ENCODE measurements around the gene FER. TPM values are rescaled to one million over a fixed set of nuclear protein-coding genes. Genes with fewer than 3 reads are reported as not detected.

FER gene
- total and polyA plus RNA-seq, 2 experiments from 2014 or later: 25.9 to 30.7 TPM

DNA sequence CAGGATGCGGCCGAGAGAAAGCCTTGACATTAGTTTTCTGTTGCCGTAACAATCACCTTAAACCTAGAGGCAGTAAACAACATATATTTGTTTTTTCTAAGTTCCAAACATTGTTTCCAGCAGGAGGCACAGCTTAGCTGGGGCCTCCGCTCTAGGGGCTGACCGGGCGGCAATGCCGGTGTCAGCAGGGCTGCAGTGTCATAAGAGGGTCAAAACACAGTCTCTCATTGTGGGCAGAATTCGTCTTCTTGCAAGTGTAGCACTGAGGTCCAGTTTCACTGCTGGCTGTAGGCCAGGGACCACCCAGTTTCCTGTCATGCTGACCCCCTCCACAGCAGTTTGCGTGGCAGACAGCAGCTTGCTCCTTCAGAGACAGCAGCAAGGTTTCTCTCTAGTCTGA lies 475.8 kb downstream of the FER start:
- no peaks in the 10 kb centered on the region for H3K9me3 ChIP-seq (ENCODE audit: low read depth)
- TF ChIP-seq, protein P1, sequence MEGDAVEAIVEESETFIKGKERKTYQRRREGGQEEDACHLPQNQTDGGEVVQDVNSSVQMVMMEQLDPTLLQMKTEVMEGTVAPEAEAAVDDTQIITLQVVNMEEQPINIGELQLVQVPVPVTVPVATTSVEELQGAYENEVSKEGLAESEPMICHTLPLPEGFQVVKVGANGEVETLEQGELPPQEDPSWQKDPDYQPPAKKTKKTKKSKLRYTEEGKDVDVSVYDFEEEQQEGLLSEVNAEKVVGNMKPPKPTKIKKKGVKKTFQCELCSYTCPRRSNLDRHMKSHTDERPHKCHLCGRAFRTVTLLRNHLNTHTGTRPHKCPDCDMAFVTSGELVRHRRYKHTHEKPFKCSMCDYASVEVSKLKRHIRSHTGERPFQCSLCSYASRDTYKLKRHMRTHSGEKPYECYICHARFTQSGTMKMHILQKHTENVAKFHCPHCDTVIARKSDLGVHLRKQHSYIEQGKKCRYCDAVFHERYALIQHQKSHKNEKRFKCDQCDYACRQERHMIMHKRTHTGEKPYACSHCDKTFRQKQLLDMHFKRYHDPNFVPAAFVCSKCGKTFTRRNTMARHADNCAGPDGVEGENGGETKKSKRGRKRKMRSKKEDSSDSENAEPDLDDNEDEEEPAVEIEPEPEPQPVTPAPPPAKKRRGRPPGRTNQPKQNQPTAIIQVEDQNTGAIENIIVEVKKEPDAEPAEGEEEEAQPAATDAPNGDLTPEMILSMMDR (IDR thresholded peaks at IDR 0.05; ENCODE audit: low read depth, low read length): no peak
- peak in 1 of 2 donors; percentile 18 for DNase-seq (ENCODE audit: low read depth in 1 of 2, low spot score in 1 of 2)

DNA sequence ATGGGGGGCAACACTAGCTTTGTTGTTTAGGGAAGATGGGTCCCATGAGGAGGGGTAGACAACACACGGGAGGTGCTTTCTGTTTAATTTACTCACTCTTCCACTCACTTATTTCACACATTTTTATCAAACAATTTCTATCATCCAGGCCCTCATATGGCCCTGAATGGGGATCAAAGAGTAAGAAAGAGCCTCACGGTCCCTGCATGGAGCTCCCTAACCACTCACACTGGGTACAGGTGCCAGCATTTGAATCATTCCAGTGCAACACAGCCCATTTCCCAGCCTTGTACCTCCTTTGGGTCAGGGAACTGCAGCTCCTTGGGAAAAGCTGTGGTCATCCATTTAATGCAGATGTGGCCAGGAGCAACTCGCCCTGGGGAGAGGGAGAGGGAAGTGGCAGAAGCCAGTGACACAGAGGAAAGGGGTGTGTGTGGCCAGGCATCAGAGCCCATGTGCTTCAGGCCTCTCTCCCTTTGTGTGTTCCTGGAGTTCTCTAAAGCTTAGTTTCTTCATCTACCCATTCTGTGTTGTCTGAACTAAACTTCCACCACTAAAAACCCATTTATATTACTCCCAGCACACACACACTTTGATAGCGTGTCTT lies 476.7 kb downstream of the FER start:
- Histone ChIP-seq H3K9me3 (ENCODE audit: low read depth) (no peaks in the 10 kb centered on the region), H3K27ac (no peak overlapping the region), H3K36me3 (no peaks in the 10 kb centered on the region), H3K4me3 (no peak overlapping the region), H3K4me1 (ENCODE audit: low read depth) (no peaks in the 10 kb centered on the region), H3K27me3 (no peaks in the 10 kb centered on the region)
- TF ChIP-seq, protein P1 (IDR thresholded peaks at IDR 0.05; ENCODE audit: low read depth, low read length): no peak
- DNase-seq (ENCODE audit: low read depth in 1 of 2, low spot score in 1 of 2): no peak

More for the DNA sequence above, 475.8 kb downstream of the FER start:
- no peak overlapping the region for H3K27ac ChIP-seq
- H3K36me3 ChIP-seq: no peaks in the 10 kb centered on the region
- no peak overlapping the region for H3K4me3 ChIP-seq
- H3K27me3 ChIP-seq: no peaks in the 10 kb centered on the region
- H3K4me1 ChIP-seq (ENCODE audit: low read depth): no peaks in the 10 kb centered on the region

DNA sequence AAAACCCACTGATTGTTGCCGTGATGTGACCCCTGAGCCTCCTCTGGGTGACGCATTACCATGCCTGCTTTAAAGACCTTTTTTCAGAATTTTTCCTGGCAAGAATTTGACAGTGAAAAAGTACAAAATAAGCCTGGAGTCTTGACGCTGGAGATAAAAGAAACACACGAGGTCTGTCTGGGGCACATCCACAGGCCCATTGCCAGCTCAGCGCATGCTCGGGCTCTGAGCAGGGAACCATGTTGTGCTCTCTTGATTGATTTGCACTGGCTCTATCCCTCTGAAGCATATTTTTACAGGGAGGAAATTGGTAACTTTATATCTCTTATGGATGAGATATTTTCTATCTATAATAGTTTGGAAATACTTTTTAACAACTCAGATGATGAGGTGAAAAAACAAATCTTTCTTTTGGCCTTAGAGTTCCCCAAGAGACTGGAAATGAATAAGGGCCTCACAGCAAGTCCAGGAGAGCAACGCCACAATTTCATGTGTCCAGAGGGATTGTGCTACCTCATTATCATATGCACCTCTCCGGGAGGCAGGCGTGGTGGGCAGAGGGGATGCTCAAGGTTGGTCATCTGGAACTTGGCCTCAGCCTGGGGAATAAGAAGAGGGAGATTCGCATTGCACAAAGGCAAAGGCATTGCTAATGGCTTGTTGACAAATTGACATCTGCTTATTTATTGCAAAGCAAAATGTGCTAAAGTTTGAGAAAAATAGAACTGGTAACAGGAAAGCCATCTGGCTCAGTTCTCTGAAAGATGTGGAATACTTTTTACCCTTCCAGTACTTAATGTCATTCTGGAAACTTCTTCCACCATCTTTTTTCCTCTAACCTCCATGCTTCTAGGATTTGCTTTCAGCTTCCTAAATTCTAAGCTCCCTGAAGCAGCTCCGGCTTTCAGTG lies 478.3 kb downstream of the FER start:
- no peak overlapping the region for H3K27ac ChIP-seq
- no peaks in the 10 kb centered on the region for H3K4me1 ChIP-seq (ENCODE audit: low read depth)
- H3K9me3 ChIP-seq (ENCODE audit: low read depth): no peaks in the 10 kb centered on the region
- H3K36me3 ChIP-seq: no peaks in the 10 kb centered on the region
- H3K27me3 ChIP-seq: no peaks in the 10 kb centered on the region
- no peak overlapping the region for H3K4me3 ChIP-seq
- TF ChIP-seq, protein P1 (IDR thresholded peaks at IDR 0.05; ENCODE audit: low read depth, low read length): no peak
- peak in 1 of 2 donors; percentile 44 for DNase-seq (ENCODE audit: low read depth in 1 of 2, low spot score in 1 of 2)

DNA sequence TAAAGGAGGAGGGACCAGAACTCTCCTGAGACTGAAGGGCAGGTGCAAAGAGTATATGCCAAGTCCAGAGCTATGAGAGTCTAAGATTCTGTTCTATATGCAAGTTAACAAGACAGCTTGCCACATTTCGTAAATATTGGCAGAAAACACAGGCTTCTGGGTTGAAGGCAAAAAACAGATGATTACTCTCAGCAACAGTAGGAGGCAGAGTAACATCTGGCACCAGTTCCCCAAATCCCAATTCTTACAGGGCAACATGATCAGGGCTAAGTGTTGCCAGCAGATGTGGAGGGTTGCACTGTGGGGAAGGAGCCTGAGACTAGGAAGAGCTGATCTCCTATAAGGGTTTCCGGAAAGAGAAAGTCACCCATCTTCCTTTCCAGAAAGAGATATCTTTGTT lies 482.7 kb downstream of the FER start:
- TF ChIP-seq, protein P1 (IDR thresholded peaks at IDR 0.05; ENCODE audit: low read depth, low read length): no peak
- Histone ChIP-seq H3K36me3 (no peaks in the 10 kb centered on the region), H3K9me3 (ENCODE audit: low read depth) (no peaks in the 10 kb centered on the region), H3K4me3 (no peak overlapping the region), H3K27ac (no peak overlapping the region), H3K4me1 (ENCODE audit: low read depth) (no peaks in the 10 kb centered on the region), H3K27me3 (no peaks in the 10 kb centered on the region)
- no peak for DNase-seq (ENCODE audit: low read depth in 1 of 2, low spot score in 1 of 2)

DNA sequence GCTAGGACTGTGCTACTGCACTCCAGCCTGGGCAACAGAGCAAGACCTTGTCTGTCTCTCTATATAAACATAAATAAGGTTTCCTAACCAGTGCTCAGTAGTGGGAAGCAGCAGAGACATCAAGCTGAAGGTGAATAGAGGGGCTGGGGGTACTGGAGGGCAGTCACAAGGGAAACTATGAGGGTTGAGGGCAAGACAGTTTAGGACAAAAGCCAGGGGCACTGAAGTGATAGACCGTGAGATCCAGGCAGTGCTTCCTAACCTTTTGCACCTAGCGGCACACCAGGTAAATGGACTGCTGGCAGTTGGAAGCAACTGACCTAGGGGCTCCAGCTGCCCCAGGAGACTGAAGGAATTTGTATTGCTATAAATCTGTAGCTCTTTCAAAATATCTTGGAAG lies 483.6 kb downstream of the FER start:
- no peak for DNase-seq (ENCODE audit: low read depth in 1 of 2, low spot score in 1 of 2)
- no peaks in the 10 kb centered on the region for H3K36me3 ChIP-seq
- H3K27me3 ChIP-seq: no peaks in the 10 kb centered on the region
- no peak overlapping the region for H3K27ac ChIP-seq
- TF ChIP-seq, protein P1 (IDR thresholded peaks at IDR 0.05; ENCODE audit: low read depth, low read length): no peak
- no peaks in the 10 kb centered on the region for H3K4me1 ChIP-seq (ENCODE audit: low read depth)
- H3K4me3 ChIP-seq: no peak overlapping the region
- H3K9me3 ChIP-seq (ENCODE audit: low read depth): no peaks in the 10 kb centered on the region
